Measurements from ENCODE around the gene ANKRD10.
"Not testable (repeated sequence)": the region's sequence is repeated elsewhere in the genome, so short reads cannot be mapped to it uniquely, and the experiment has no call there.

Gene ANKRD10

DNA sequence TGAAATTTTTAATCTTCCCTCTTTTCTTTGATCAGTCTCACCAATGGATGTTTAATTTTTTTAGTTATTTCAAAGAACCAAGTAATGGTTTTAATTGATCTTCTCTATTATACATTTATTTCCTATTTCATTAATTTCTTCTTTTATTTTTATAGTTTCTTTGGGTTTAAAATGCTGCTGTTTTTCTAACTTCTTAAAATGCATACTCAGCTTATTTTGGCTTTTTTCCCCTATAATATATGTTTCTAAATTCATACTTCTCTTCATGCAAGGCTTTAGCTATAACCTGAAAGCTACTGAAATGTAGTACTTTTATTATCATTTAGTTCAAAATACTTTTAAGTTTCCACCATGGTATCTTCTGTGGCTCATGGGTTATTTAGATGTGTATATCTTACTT, 53.9 kb downstream of the ANKRD10 start:
- DNase-seq: no peak

- no peak for DNase-seq
These were observed 57.7 kb downstream of the ANKRD10 start for GRCh38 chr13:110856942-110857835.

GRCh38 chr13:110855363-110855762, 59.5 kb downstream of the ANKRD10 start:
- no peak for DNase-seq

GRCh38 chr13:110854866-110855265, 60.0 kb downstream of the ANKRD10 start:
- DNase-seq: no peak

- no peak for DNase-seq
These were observed 61.6 kb downstream of the ANKRD10 start for GRCh38 chr13:110853235-110853721.

- no peak for DNase-seq
These were observed 64.0 kb downstream of the ANKRD10 start for GRCh38 chr13:110850840-110851239.

GRCh38 chr13:110850006-110850405, 64.9 kb downstream of the ANKRD10 start:
- DNase-seq: no peak

GRCh38 chr13:110845520-110845919, 69.3 kb downstream of the ANKRD10 start:
- DNase-seq: no peak

GRCh38 chr13:110841846-110842245, 73.0 kb downstream of the ANKRD10 start:
- DNase-seq: no peak

DNA sequence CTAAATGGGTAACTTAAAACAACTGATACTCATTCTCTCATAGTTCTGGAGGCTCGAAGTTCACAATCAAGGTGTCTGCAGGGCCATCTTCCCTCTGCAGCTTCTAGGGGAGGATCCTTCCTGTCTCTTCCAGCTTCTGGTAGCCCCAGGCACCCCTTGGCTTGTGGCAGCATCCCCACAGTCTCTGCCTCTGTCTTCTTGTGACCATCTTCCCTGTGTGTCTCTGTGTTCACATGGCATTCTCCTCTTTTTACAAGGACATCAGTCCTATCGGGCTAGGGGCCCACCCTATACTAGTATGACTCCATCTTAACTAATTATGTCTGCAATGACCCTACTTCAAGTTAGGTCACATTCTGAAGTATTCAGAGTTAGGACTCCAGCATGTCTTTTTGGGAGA, 73.5 kb downstream of the ANKRD10 start:
- DNase-seq: no peak

DNA sequence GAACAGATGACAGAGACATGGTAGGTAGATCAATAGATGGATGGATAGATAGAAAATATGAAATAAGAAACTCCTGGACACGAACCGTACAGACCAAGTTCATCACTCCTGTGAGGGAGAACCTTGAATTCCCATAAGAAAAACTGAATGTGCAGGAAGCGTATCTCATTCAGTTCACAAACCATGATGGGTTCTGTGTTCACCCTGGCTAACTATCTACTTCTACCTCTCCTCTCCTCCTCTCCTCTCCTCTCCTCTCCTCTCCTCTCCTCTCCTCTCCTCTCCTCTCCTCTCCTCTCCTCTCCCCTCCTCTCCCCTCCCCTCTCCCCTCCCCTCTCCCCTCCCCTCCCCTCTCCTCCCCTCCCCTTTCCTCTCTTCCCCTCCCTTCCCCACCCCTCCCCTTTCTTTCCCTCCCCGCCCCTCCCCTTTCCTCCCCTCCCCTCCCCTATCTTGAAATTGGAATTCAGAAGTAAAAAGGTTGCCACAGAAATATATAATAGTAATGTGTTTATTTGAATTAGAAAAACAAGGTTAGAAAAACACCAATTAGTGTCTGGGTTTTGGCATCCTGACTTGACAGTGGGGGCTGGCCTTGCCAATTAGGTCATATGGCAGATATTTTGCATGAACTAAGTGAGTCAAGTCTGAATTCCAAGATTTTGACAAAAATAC, 75.9 kb downstream of the ANKRD10 start:
- DNase-seq: no peak

- DNase-seq: no peak
These were observed 76.8 kb downstream of the ANKRD10 start for GRCh38 chr13:110838116-110838515.

DNA sequence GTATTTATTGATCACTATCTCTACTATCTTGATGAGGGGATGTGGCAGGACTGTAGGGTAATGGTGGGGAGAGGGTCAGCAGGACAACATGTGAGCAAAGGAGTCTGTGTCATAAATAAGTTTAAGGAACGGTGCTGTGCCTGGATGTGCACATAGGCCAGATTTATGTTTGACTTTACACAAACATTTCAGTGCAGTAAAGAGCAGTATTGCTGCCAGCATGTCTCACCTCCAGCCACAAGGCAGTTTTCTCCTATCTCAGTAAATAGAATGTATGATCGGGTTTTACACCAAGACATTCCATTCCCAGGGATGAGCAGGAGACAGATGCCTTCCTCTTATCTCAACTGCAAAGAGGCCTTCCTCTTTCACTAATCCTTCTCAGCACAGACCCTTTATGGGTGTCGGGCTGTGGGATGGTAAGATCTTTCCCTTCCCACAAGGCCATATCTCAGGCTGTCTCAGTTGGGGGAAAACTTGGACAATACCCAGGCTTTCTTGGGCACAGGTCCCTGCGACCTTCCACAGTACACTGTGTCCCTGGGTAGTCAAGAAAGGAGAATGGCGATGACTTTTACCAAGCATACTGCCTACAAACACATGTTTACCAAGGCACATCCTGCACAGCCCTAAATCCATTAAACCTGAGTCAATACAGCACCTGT, 77.3 kb downstream of the ANKRD10 start:
- DNase-seq: not testable (repeated sequence)

DNA sequence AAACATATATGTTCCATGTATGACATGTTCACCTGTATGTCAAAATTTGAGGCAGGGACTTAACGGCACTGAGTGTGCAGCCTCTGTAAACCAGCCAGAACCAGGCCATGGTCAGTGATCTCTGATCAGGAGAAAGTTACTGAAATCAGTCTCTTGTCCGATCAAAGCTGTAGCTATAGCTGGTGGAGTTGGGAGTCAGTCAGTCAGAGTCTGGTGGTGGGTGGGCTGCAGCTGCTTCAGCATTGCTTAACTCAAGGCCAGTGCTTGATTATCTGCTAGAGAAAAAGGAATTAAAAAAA, 78.3 kb downstream of the ANKRD10 start:
- DNase-seq: no peak

GRCh38 chr13:110835721-110836604, 78.9 kb downstream of the ANKRD10 start:
- no peak for DNase-seq

- no peak for DNase-seq
These were observed 80.3 kb downstream of the ANKRD10 start for GRCh38 chr13:110834572-110834971.

GRCh38 chr13:110832531-110832930, 82.3 kb downstream of the ANKRD10 start:
- no peak for DNase-seq

GRCh38 chr13:110832205-110832479, 82.7 kb downstream of the ANKRD10 start:
- no peak for DNase-seq

- no peak for DNase-seq
These were observed 83.2 kb downstream of the ANKRD10 start for GRCh38 chr13:110831437-110832204.

GRCh38 chr13:110830800-110831371, 84.0 kb downstream of the ANKRD10 start:
- no peak for DNase-seq

DNA sequence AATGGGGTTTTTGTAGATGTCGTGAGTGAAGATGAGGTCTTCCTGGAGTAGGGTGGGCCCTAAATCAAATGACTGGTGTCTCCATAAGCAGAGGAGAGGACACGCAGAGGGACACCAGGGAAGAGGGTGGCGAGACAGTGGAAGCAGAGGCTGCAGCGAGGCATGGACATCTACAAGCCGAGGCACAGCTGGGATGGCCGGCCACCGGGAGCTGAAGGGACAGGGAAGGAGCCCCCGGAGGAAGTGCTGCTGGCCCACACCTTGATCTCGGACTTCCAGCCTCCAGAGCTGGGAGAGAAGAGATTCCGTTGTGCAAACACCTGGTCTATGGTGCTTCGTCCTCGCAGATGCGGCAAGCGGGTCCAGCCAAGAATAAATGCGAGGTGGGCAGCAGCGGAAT, 84.5 kb downstream of the ANKRD10 start:
- DNase-seq: no peak

GRCh38 chr13:110829486-110829885, 85.4 kb downstream of the ANKRD10 start:
- no peak for DNase-seq
